HG03354 (cell line): ENCODE measurements around the gene B4GALT5.
A peak's percentile ranks its signal among the peaks of the same experiment; 100 is the strongest.
"Not testable (repeated sequence)": the region's sequence is repeated elsewhere in the genome, so short reads cannot be mapped to it uniquely, and the experiment has no call there.

Experiments
- ATAC-seq: cut with Tn5 transposase; IDR thresholded peaks from one replicate; pipeline ENCODE4 v1.9.1; 2021; ENCODE audit warnings: mild to moderate bottlenecking; ENCODE audit not compliant: unreplicated experiment, poor library complexity, severe bottlenecking

Gene B4GALT5

GRCh38 chr20:49636447-49636846, 77.2 kb downstream of the B4GALT5 start:
- ATAC-seq: no peak

- ATAC-seq: no peak
These were observed 77.8 kb downstream of the B4GALT5 start for GRCh38 chr20:49635866-49636265.

- no peak for ATAC-seq
These were observed 78.5 kb downstream of the B4GALT5 start for GRCh38 chr20:49635166-49635565.

- no peak for ATAC-seq
These were observed 79.6 kb downstream of the B4GALT5 start for GRCh38 chr20:49634116-49634515.

- ATAC-seq: no peak
These were observed 80.0 kb downstream of the B4GALT5 start for GRCh38 chr20:49633643-49634042.

GRCh38 chr20:49633023-49633422, 80.7 kb downstream of the B4GALT5 start:
- no peak for ATAC-seq

GRCh38 chr20:49631856-49632418, 81.7 kb downstream of the B4GALT5 start:
- no peak for ATAC-seq

GRCh38 chr20:49631061-49631716, 82.5 kb downstream of the B4GALT5 start:
- peak; percentile 18 for ATAC-seq

- peak; percentile 79 for ATAC-seq
These were observed 83.2 kb downstream of the B4GALT5 start for GRCh38 chr20:49630396-49630951.

GRCh38 chr20:49629606-49630005, 84.1 kb downstream of the B4GALT5 start:
- ATAC-seq: no peak

GRCh38 chr20:49628280-49628679, 85.4 kb downstream of the B4GALT5 start:
- not testable (repeated sequence) for ATAC-seq

- no peak for ATAC-seq
These were observed 86.3 kb downstream of the B4GALT5 start for GRCh38 chr20:49627329-49627761.

GRCh38 chr20:49624988-49625387, 88.7 kb downstream of the B4GALT5 start:
- ATAC-seq: not testable (repeated sequence)

GRCh38 chr20:49624317-49624716, 89.4 kb downstream of the B4GALT5 start:
- ATAC-seq: no peak

- ATAC-seq: no peak
These were observed 91.4 kb downstream of the B4GALT5 start for GRCh38 chr20:49622243-49622642.

GRCh38 chr20:49620364-49621240, 93.1 kb downstream of the B4GALT5 start:
- ATAC-seq: peak; percentile 84

GRCh38 chr20:49619113-49620048, 94.3 kb downstream of the B4GALT5 start:
- no peak for ATAC-seq

- no peak for ATAC-seq
These were observed 95.4 kb downstream of the B4GALT5 start for GRCh38 chr20:49618289-49618688.

GRCh38 chr20:49617394-49617793, 96.3 kb downstream of the B4GALT5 start:
- ATAC-seq: not testable (repeated sequence)
